Naive thymus-derived CD4-positive, alpha-beta T cell (primary cell): ENCODE data around the gene S100A6. TPM values are rescaled to one million over a fixed set of nuclear protein-coding genes. Genes with fewer than 3 reads are reported as not detected.
"Not testable (repeated sequence)": the region's sequence is repeated elsewhere in the genome, so short reads cannot be mapped to it uniquely, and the experiment has no call there.

Experiments
- ATAC-seq: fragments of 150-1000 bp; cut with Tn5 transposase; 2 replicates; pipeline ENCODE4 v1.10.0; 2021; ENCODE audit warnings: mild to moderate bottlenecking, moderate library complexity
- CTCF ChIA-PET: fragments of 350-600 bp; sonication (Branson Sonifier 250); formaldehyde crosslinking; loops from one replicate; lab custom pipeline; 2021; ENCODE audit warnings: antibody characterized with exemption; lab: Charles Lee
- POLR2A ChIA-PET: fragments of 350-600 bp; sonication (Branson Sonifier 250); formaldehyde crosslinking; loops from one replicate; lab custom pipeline; 2021; ENCODE audit warnings: antibody characterized with exemption, inconsistent platforms; lab: Charles Lee
- DNase-seq, 9 donors: peaks; one replicate each; pipeline versions ENCODE4 v3.0.0 to v3.0.0-alpha.2; 2020 to 2022; ENCODE audit warnings: mixed read lengths in 1 of 9
- H3K27ac ChIP-seq: one replicate; pipeline ENCODE4 v1.7.0; 2013; ENCODE audit warnings: mild to moderate bottlenecking, low read depth, low read length, moderate library complexity
- H3K27me3 ChIP-seq, 2 donors: one replicate each; pipeline ENCODE4 v1.7.0; 2013; ENCODE audit warnings: low read length in 2 of 2, mild to moderate bottlenecking in 2 of 2, moderate library complexity in 2 of 2; ENCODE audit not compliant: control insufficient read depth in 2 of 2, insufficient read depth in 2 of 2
- H3K36me3 ChIP-seq, 3 experiments: 1 replicate in 2 of 3; 2 replicates in 1 of 3; pipeline ENCODE4 v1.7.0; 2013; ENCODE audit warnings: low read length in 3 of 3, mild to moderate bottlenecking in 3 of 3, moderate library complexity in 1 of 3; ENCODE audit not compliant: insufficient read depth in 3 of 3, control insufficient read depth in 2 of 3
- H3K4me1 ChIP-seq, 2 donors: one replicate each; pipeline ENCODE4 v1.7.0; 2013; ENCODE audit warnings: low read length in 2 of 2, mild to moderate bottlenecking in 2 of 2, moderate library complexity in 1 of 2; ENCODE audit not compliant: control insufficient read depth in 2 of 2, insufficient read depth in 2 of 2
- H3K4me3 ChIP-seq: 2 replicates; pipeline ENCODE4 v1.7.0; 2013; ENCODE audit warnings: mild to moderate bottlenecking, low read length
- H3K9me3 ChIP-seq, 3 experiments: 1 replicate in 2 of 3; 2 replicates in 1 of 3; pipeline ENCODE4 v1.7.0; 2013; ENCODE audit warnings: low read length in 3 of 3; ENCODE audit not compliant: control insufficient read depth in 2 of 3
- H3K27ac Mint-ChIP-seq, 9 donors: one replicate each; pipeline ENCODE4 v1.8.0; 2020 to 2022; ENCODE audit warnings: mixed read lengths in 9 of 9, mild to moderate bottlenecking in 8 of 9, moderate library complexity in 5 of 9, inconsistent platforms in 2 of 9
- H3K27me3 Mint-ChIP-seq, 5 donors: one replicate each; pipeline ENCODE4 v1.8.0; 2021 to 2022; ENCODE audit warnings: mixed read lengths in 5 of 5, mild to moderate bottlenecking in 1 of 5
- H3K36me3 Mint-ChIP-seq, 5 donors: one replicate each; pipeline ENCODE4 v1.8.0; 2020 to 2022; ENCODE audit warnings: mixed read lengths in 5 of 5, mild to moderate bottlenecking in 3 of 5, inconsistent platforms in 1 of 5
- H3K4me1 Mint-ChIP-seq, 7 donors: one replicate each; pipeline ENCODE4 v1.8.0; 2020 to 2022; ENCODE audit warnings: mixed read lengths in 7 of 7, mild to moderate bottlenecking in 3 of 7, inconsistent platforms in 1 of 7
- H3K4me3 Mint-ChIP-seq, 10 donors: one replicate each; pipeline ENCODE4 v1.8.0; 2020 to 2022; ENCODE audit warnings: mild to moderate bottlenecking in 10 of 10, mixed read lengths in 10 of 10, moderate library complexity in 6 of 10, inconsistent platforms in 2 of 10
- H3K9me3 Mint-ChIP-seq, 11 donors: one replicate each; pipeline ENCODE4 v1.8.0; 2020 to 2022; ENCODE audit warnings: mixed read lengths in 11 of 11, mild to moderate bottlenecking in 4 of 11, inconsistent platforms in 1 of 11, moderate library complexity in 1 of 11
- intact Hi-C, 2 donors: fragments of 100-400 bp; cut with micrococcal nuclease; formaldehyde crosslinking; loops; one replicate each; pipeline ENCODE4 v1.15.1; 2023
- polyA plus RNA-seq, 2 donors: library from polyadenylated mRNA; unstranded; fragments of 300-500 nt; fragmentation: Illumina TruSeq; gene quantifications; one replicate each; pipeline ENCODE4 v1.2.3, GENCODE V29; 2021
- total RNA-seq, 6 experiments: library from RNA in 5 of 6; stranded (reverse) in 5 of 6; gene quantifications; 1 replicate in 5 of 6; 2 replicates in 1 of 6; pipeline ENCODE4 v1.2.3 and lab custom pipeline; 2021 to 2026

Gene S100A6
- total and polyA plus RNA-seq, 7 experiments from 2014 or later: 178 to 568 (median 424) TPM

- H3K4me1 ChIP-seq: peaks cover 0 to 5% of the 10 kb centered on the region in 2 donors
- no peaks in the 10 kb centered on the region for H3K9me3 ChIP-seq
- peaks cover 0 to 6% (median 0%) of the 10 kb centered on the region in 5 donors for H3K36me3 Mint-ChIP-seq
- ATAC-seq (no peak), DNase-seq (no peak)
- no peak overlapping the region for H3K27ac ChIP-seq
- intact Hi-C loops: no loop called here
- POLR2A ChIA-PET: interaction anchor here (1.4 to 1.6 kb wide), 2 partner anchors 9 to 20 kb away, joined by 3 to 5 read pairs; partner anchors contain the start of genes S100A4 and S100A6
- H3K27me3 ChIP-seq: no peaks in the 10 kb centered on the region
- no peaks in the 10 kb centered on the region for H3K9me3 Mint-ChIP-seq
- H3K27ac Mint-ChIP-seq: peak overlapping the region in 3 of 9 donors; percentile 13 to 29 (median 26)
- H3K4me3 ChIP-seq: no peak overlapping the region
- H3K4me1 Mint-ChIP-seq: peaks cover 2 to 20% (median 9%) of the 10 kb centered on the region in 7 donors
- no peaks in the 10 kb centered on the region for H3K27me3 Mint-ChIP-seq
- H3K36me3 ChIP-seq: no peaks in the 10 kb centered on the region
- no peak overlapping the region for H3K4me3 Mint-ChIP-seq
- CTCF ChIA-PET: interaction anchor here (0.6 to 1.3 kb wide), 5 partner anchors 9 to 675 kb away, joined by 3 to 4 read pairs (median 3); no protein-coding TSS in a partner anchor
Observed at GRCh38 chr1:153526132-153526543, 9.7 kb downstream of the S100A6 start.

GRCh38 chr1:153525088-153525728 is 10.6 kb downstream of the S100A6 start:
- no peaks in the 10 kb centered on the region for H3K9me3 ChIP-seq
- no peaks in the 10 kb centered on the region for H3K36me3 ChIP-seq
- Mint-ChIP-seq H3K27me3 (no peaks in the 10 kb centered on the region), H3K4me1 (peaks cover 0 to 15% (median 8%) of the 10 kb centered on the region in 7 donors), H3K9me3 (no peaks in the 10 kb centered on the region), H3K36me3 (peaks cover 0 to 3% (median 0%) of the 10 kb centered on the region in 5 donors), H3K4me3 (no peak overlapping the region), H3K27ac (peak overlapping the region in 1 of 9 donors; percentile 33)
- intact Hi-C loops: no loop called here
- no peaks in the 10 kb centered on the region for H3K4me1 ChIP-seq
- CTCF ChIA-PET: interaction anchor here (0.6 to 1.4 kb wide), 5 partner anchors 8 to 223 kb away, joined by 3 to 5 read pairs (median 3); no protein-coding TSS in a partner anchor
- no peak overlapping the region for H3K4me3 ChIP-seq
- ATAC-seq (no peak), DNase-seq (no peak)
- H3K27me3 ChIP-seq: no peaks in the 10 kb centered on the region
- POLR2A ChIA-PET: interaction anchor here (0.5 to 1.6 kb wide), 3 partner anchors 16 to 452 kb away, joined by 3 to 5 read pairs (median 3); partner anchors contain the start of genes JTB, S100A4 and S100A5
- H3K27ac ChIP-seq: no peak overlapping the region

- H3K9me3 Mint-ChIP-seq, H3K36me3 ChIP-seq, H3K27me3 Mint-ChIP-seq, CTCF ChIA-PET, H3K27me3 ChIP-seq, H3K4me3 ChIP-seq, H3K9me3 ChIP-seq, ATAC-seq, DNase-seq, H3K27ac ChIP-seq, H3K36me3 Mint-ChIP-seq, H3K4me1 ChIP-seq, intact Hi-C loops: not testable (repeated sequence)
- Mint-ChIP-seq H3K4me1 (peaks cover 0 to 16% (median 6%) of the 10 kb centered on the region in 7 donors), H3K4me3 (peak overlapping the region in 3 of 10 donors; percentile 21 to 34 (median 22)), H3K27ac (peak overlapping the region in 1 of 9 donors; percentile 56)
- POLR2A ChIA-PET: interaction anchor here (1.2 kb wide), 1 partner anchor 22 kb away, joined by 4 read pairs; no protein-coding TSS in a partner anchor
Observed at GRCh38 chr1:153522353-153523048, 13.3 kb downstream of the S100A6 start.

- peaks cover 0 to 16% (median 6%) of the 10 kb centered on the region in 7 donors for H3K4me1 Mint-ChIP-seq
- DNase-seq, H3K27ac Mint-ChIP-seq, H3K36me3 ChIP-seq, H3K27ac ChIP-seq, ATAC-seq, H3K9me3 Mint-ChIP-seq, H3K27me3 ChIP-seq, H3K36me3 Mint-ChIP-seq, H3K4me3 Mint-ChIP-seq, H3K4me1 ChIP-seq, H3K9me3 ChIP-seq, intact Hi-C loops, H3K27me3 Mint-ChIP-seq, H3K4me3 ChIP-seq: not testable (repeated sequence)
- ChIA-PET CTCF (interaction anchor here (1.6 kb wide), 1 partner anchor 10 kb away, joined by 10 read pairs; no protein-coding TSS in a partner anchor), POLR2A (interaction anchor here (1.2 kb wide), 1 partner anchor 11 kb away, joined by 5 read pairs; no protein-coding TSS in a partner anchor)
Observed at GRCh38 chr1:153521808-153522207, 14.0 kb downstream of the S100A6 start.

GRCh38 chr1:153520818-153521476 is 14.8 kb downstream of the S100A6 start:
- Mint-ChIP-seq H3K27me3 (no peaks in the 10 kb centered on the region), H3K4me1 (peaks cover 0 to 22% (median 6%) of the 10 kb centered on the region in 7 donors), H3K9me3 (no peaks in the 10 kb centered on the region), H3K36me3 (no peaks in the 10 kb centered on the region), H3K27ac (peak overlapping the region in 1 of 9 donors; percentile 62), H3K4me3 (no peak overlapping the region)
- Histone ChIP-seq H3K4me3 (no peak overlapping the region), H3K27me3 (no peaks in the 10 kb centered on the region), H3K36me3 (no peaks in the 10 kb centered on the region), H3K9me3 (no peaks in the 10 kb centered on the region), H3K4me1 (no peaks in the 10 kb centered on the region), H3K27ac (no peak overlapping the region)
- POLR2A ChIA-PET: interaction anchor here (0.7 to 1.2 kb wide), 5 partner anchors 11 to 117 kb away, joined by 3 to 5 read pairs (median 3); partner anchors contain the start of gene S100A5
- no peak for ATAC-seq
- intact Hi-C loops: no loop called here
- DNase-seq: no peak
- CTCF ChIA-PET: interaction anchor here (1.1 to 1.6 kb wide), 2 partner anchors 11 to 47 kb away, joined by 9 to 10 read pairs; no protein-coding TSS in a partner anchor

GRCh38 chr1:153520137-153520691 is 15.6 kb downstream of the S100A6 start:
- H3K36me3 ChIP-seq, H3K36me3 Mint-ChIP-seq, ATAC-seq, H3K4me3 ChIP-seq, H3K27me3 ChIP-seq, H3K9me3 Mint-ChIP-seq, H3K27me3 Mint-ChIP-seq, H3K4me3 Mint-ChIP-seq, intact Hi-C loops, H3K9me3 ChIP-seq, DNase-seq, H3K27ac ChIP-seq, H3K4me1 ChIP-seq: not testable (repeated sequence)
- H3K27ac Mint-ChIP-seq: peak overlapping the region in 1 of 9 donors; percentile 62
- ChIA-PET CTCF (interaction anchor here (0.7 to 1.6 kb wide), 4 partner anchors 12 to 133 kb away, joined by 3 to 10 read pairs (median 6); partner anchors contain the start of gene S100A4), POLR2A (interaction anchor here (0.7 to 0.9 kb wide), 4 partner anchors 11 to 117 kb away, joined by 3 read pairs; partner anchors contain the start of gene S100A5)
- peaks cover 0 to 19% (median 6%) of the 10 kb centered on the region in 7 donors for H3K4me1 Mint-ChIP-seq
